ENCODE measurements around the gene NUBP2. TPM values are rescaled to one million over a fixed set of nuclear protein-coding genes. Genes with fewer than 3 reads are reported as not detected.
A peak's percentile ranks its signal among the peaks of the same experiment; 100 is the strongest.

The NUBP2 gene
- polyA plus RNA-seq, 1 experiment: 38.0 TPM

GRCh38 chr16:1772908-1773702 lies 9.7 kb upstream of the NUBP2 start, which contains the start of gene MRPS34:
TSS of gene MRPS34 (minus strand) at chr16:1773134. CDS start at chr16:1773119, 15 bp downstream.
- peak; percentile 62 for TF ChIP-seq CTCF (IDR thresholded peaks at IDR 0.05; ENCODE audit: insufficient read depth, low read depth, low read length)
- peaks cover 35% of the 10 kb centered on the region for H3K36me3 ChIP-seq (ENCODE audit: control insufficient read depth, insufficient read depth, low read length)
- DNase-seq (ENCODE audit: low read depth): no peak
- ChIA-PET CTCF (interaction anchor here (0.6 to 1.9 kb wide), 7 partner anchors 9 to 81 kb away, joined by 3 to 11 read pairs (median 3); partner anchors contain the start of genes MAPK8IP3, NUBP2 and SPSB3), POLR2A (interaction anchor here (0.6 kb wide), 1 partner anchor 68 kb away, joined by 4 read pairs; no protein-coding TSS in a partner anchor)
- no peaks in the 10 kb centered on the region for H3K27me3 ChIP-seq (ENCODE audit: control insufficient read depth, insufficient read depth, low read length)
- H3K4me3 ChIP-seq (ENCODE audit: low read depth, low read length): peak within 1 kb of the TSS; percentile 92

DNA sequence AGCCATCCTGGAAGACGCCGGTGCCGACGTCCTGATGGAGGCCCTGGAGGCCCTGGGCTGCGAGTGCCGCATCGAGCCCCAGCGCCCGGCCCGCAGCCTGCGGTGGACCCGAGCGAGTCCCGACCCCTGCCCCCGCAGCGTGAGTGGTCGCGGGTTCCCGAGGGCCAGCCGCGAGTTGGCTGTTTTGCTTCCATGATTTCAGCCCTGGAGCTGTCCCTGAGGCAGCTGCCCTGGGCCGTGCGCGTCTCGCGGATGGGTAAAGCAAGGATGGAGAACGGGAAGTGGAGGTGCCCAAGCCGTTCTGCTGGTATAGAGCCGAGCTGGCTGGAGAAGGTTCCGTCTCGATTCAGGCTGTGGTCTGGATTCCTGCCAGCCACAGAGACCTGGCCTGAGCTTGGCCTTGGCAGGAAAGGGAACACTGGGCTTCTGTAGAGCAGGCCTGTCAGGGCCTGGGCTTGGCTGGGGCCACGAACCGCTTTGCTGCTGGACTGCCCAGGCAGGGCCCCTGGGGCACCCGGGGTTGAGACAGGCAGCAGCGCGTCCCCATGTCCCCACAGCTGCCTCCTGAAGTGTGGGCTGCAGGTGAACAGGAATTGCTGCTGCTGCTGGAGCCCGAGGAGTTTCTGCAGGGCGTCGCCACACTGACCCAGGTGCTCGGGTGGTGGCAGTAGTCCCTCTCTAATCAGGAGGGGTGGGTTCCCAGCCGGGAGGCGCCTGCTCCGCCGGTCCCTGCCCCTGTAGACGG lies 8.9 kb upstream of the NUBP2 start:
- no peaks in the 10 kb centered on the region for H3K27me3 ChIP-seq (ENCODE audit: control insufficient read depth, insufficient read depth, low read length)
- H3K4me3 ChIP-seq (ENCODE audit: low read depth, low read length): peak overlapping the region; percentile 92
- DNase-seq (ENCODE audit: low read depth): no peak
- TF ChIP-seq CTCF (IDR thresholded peaks at IDR 0.05; ENCODE audit: insufficient read depth, low read depth, low read length): no peak
- peaks cover 29% of the 10 kb centered on the region for H3K36me3 ChIP-seq (ENCODE audit: control insufficient read depth, insufficient read depth, low read length)
- POLR2A ChIA-PET: no interaction called here
- CTCF ChIA-PET: interaction anchor here (1.0 to 1.9 kb wide), 4 partner anchors 9 to 68 kb away, joined by 3 to 11 read pairs (median 6); partner anchors contain the start of genes MAPK8IP3, NUBP2 and SPSB3

DNA sequence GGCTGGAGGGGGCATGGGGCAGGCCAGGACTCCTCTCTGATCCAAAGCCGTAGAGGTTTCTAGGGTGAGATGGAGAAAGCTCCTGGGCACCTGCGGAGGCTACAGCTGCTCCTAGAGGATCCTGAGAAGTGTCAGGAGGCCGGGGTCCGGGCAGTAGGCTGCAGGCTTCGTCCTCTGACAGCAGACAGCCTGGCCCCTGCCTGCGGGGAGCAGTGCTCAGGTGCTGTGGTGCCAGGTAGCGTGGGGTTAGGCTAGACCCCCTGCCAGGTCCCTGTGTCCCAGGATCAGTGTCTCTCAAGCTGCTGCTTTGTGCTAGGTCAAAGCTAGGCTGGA lies 8.3 kb upstream of the NUBP2 start:
- ChIA-PET POLR2A (no interaction called here), CTCF (interaction anchor here (1.0 to 1.9 kb wide), 4 partner anchors 8 to 68 kb away, joined by 3 to 11 read pairs (median 6); partner anchors contain the start of genes MAPK8IP3, NUBP2 and SPSB3)
- no peak for TF ChIP-seq CTCF (IDR thresholded peaks at IDR 0.05; ENCODE audit: insufficient read depth, low read depth, low read length)
- Histone ChIP-seq H3K4me3 (ENCODE audit: low read depth, low read length) (peak overlapping the region; percentile 92), H3K36me3 (ENCODE audit: control insufficient read depth, insufficient read depth, low read length) (peaks cover 25% of the 10 kb centered on the region), H3K27me3 (ENCODE audit: control insufficient read depth, insufficient read depth, low read length) (no peaks in the 10 kb centered on the region)
- no peak for DNase-seq (ENCODE audit: low read depth)

GRCh38 chr16:1775006-1775845 lies 7.5 kb upstream of the NUBP2 start:
- Histone ChIP-seq H3K36me3 (ENCODE audit: control insufficient read depth, insufficient read depth, low read length) (peaks cover 27% of the 10 kb centered on the region), H3K4me3 (ENCODE audit: low read depth, low read length) (no peak overlapping the region), H3K27me3 (ENCODE audit: control insufficient read depth, insufficient read depth, low read length) (no peaks in the 10 kb centered on the region)
- DNase-seq (ENCODE audit: low read depth): no peak
- TF ChIP-seq CTCF (IDR thresholded peaks at IDR 0.05; ENCODE audit: insufficient read depth, low read depth, low read length): no peak
- CTCF ChIA-PET: interaction anchor here (0.6 to 1.6 kb wide), 4 partner anchors 8 to 81 kb away, joined by 3 to 11 read pairs (median 3); partner anchors contain the start of genes NUBP2 and SPSB3
- POLR2A ChIA-PET: no interaction called here
